Muscle of leg (tissue), 11 donors: ENCODE measurements around the gene SLFN14. TPM values are rescaled to one million over a fixed set of nuclear protein-coding genes. Genes with fewer than 3 reads are reported as not detected.
A peak's percentile ranks its signal among the peaks of the same experiment; 100 is the strongest.
"Not testable (repeated sequence)": the region's sequence is repeated elsewhere in the genome, so short reads cannot be mapped to it uniquely, and the experiment has no call there.

Source experiments
- DNase-seq: peaks from one replicate; pipeline ENCODE4 v3.0.0; 2013
- H3K27ac ChIP-seq: one replicate; pipeline ENCODE4 v1.5.1; 2013; ENCODE audit warnings: mild to moderate bottlenecking, low read length, control low read depth
- H3K27me3 ChIP-seq: one replicate; pipeline ENCODE4 v1.6.1; 2013; ENCODE audit warnings: low read length; ENCODE audit not compliant: control insufficient read depth, insufficient read depth
- H3K36me3 ChIP-seq: one replicate; pipeline ENCODE4 v1.6.1; 2013; ENCODE audit warnings: low read length; ENCODE audit not compliant: control insufficient read depth, insufficient read depth
- H3K4me1 ChIP-seq: one replicate; pipeline ENCODE4 v1.6.1; 2013; ENCODE audit warnings: low read length; ENCODE audit not compliant: control insufficient read depth, insufficient read depth
- H3K4me3 ChIP-seq: one replicate; pipeline ENCODE4 v1.5.1; 2013; ENCODE audit warnings: low read length, control low read depth
- H3K9me3 ChIP-seq: replicated peaks from 2 replicates; pipeline ENCODE4 v1.6.1; 2013; ENCODE audit warnings: low read depth, low read length; ENCODE audit not compliant: control insufficient read depth
- WGBS: methylation state at CpG from one replicate; pipeline ENCODE4 v1.1.5; 2013; ENCODE audit warnings: missing lambda C conversion rate; ENCODE audit not compliant: insufficient coverage; 5-methylcytosine and 5-hydroxymethylcytosine counted together
- polyA plus RNA-seq, 8 donors: library from polyadenylated mRNA; unstranded; fragments of 120-200 nt; gene quantifications; one replicate each; pipeline versions ENCODE4 v1.2.1 to v1.2.3, GENCODE V29; 2013; ENCODE audit warnings: inconsistent platforms in 1 of 8, low replicate concordance in 1 of 8; ENCODE audit not compliant: insufficient read length in 8 of 8, insufficient read depth in 1 of 8
- total RNA-seq: library from RNA; stranded (reverse); fragments of 120-200 nt; gene quantifications from one replicate; pipeline ENCODE4 v1.2.4, GENCODE V29; 2013

SLFN14 gene
- total and polyA plus RNA-seq, 9 donors: 0.07 to 0.32 (median 0.19) TPM

GRCh38 chr17:35543856-35544255 is 16.8 kb downstream of the SLFN14 start:
- Histone ChIP-seq H3K27ac (no peak overlapping the region), H3K27me3 (no peaks in the 10 kb centered on the region), H3K36me3 (no peaks in the 10 kb centered on the region), H3K9me3 (no peaks in the 10 kb centered on the region), H3K4me1 (no peaks in the 10 kb centered on the region), H3K4me3 (no peak overlapping the region)
- WGBS: no CpG with 5 or more reads among the region's 1 CpG
- no peak for DNase-seq

GRCh38 chr17:35542990-35543389 is 17.6 kb downstream of the SLFN14 start:
- H3K4me1 ChIP-seq: no peaks in the 10 kb centered on the region
- no peaks in the 10 kb centered on the region for H3K36me3 ChIP-seq
- no peaks in the 10 kb centered on the region for H3K27me3 ChIP-seq
- no peak for DNase-seq
- no peaks in the 10 kb centered on the region for H3K9me3 ChIP-seq
- H3K4me3 ChIP-seq: no peak overlapping the region
- no peak overlapping the region for H3K27ac ChIP-seq

GRCh38 chr17:35541434-35541833 is 19.2 kb downstream of the SLFN14 start:
- no peak overlapping the region for H3K4me3 ChIP-seq
- no peak for DNase-seq
- no CpG with 5 or more reads among the region's 1 CpG for WGBS
- H3K27ac ChIP-seq: no peak overlapping the region
- no peaks in the 10 kb centered on the region for H3K4me1 ChIP-seq
- no peaks in the 10 kb centered on the region for H3K27me3 ChIP-seq
- H3K9me3 ChIP-seq: no peaks in the 10 kb centered on the region
- H3K36me3 ChIP-seq: no peaks in the 10 kb centered on the region

GRCh38 chr17:35540589-35541404 is 19.8 kb downstream of the SLFN14 start:
- Histone ChIP-seq H3K36me3 (no peaks in the 10 kb centered on the region), H3K4me1 (no peaks in the 10 kb centered on the region), H3K4me3 (peak overlapping the region; percentile 23), H3K9me3 (no peaks in the 10 kb centered on the region), H3K27me3 (no peaks in the 10 kb centered on the region), H3K27ac (peak overlapping the region; percentile 78)
- WGBS: no CpG with 5 or more reads among the region's 8 CpGs
- peak; percentile 45 for DNase-seq

GRCh38 chr17:35539659-35540026 is 21.0 kb downstream of the SLFN14 start:
- no peak overlapping the region for H3K4me3 ChIP-seq
- H3K36me3 ChIP-seq: no peaks in the 10 kb centered on the region
- H3K27ac ChIP-seq: no peak overlapping the region
- no peaks in the 10 kb centered on the region for H3K9me3 ChIP-seq
- no peak for DNase-seq
- 60% methylated on average over 1 of the region's 5 CpGs for WGBS
- H3K27me3 ChIP-seq: no peaks in the 10 kb centered on the region
- no peaks in the 10 kb centered on the region for H3K4me1 ChIP-seq

GRCh38 chr17:35537601-35538141 is 22.9 kb downstream of the SLFN14 start, which contains the start of gene SLFN12L:
TSS of gene SLFN12L (minus strand) at chr17:35537678. CDS start at chr17:35522364, 15,314 bp downstream.
- H3K9me3 ChIP-seq: no peaks in the 10 kb centered on the region
- H3K27ac ChIP-seq: peak within 1 kb of the TSS; percentile 62
- H3K27me3 ChIP-seq: no peaks in the 10 kb centered on the region
- no peaks in the 10 kb centered on the region for H3K36me3 ChIP-seq
- WGBS: no CpG with 5 or more reads among the region's 2 CpGs
- peak; percentile 63 for DNase-seq
- no peaks in the 10 kb centered on the region for H3K4me1 ChIP-seq
- H3K4me3 ChIP-seq: peak within 1 kb of the TSS; percentile 2

- Histone ChIP-seq H3K4me3 (no peak overlapping the region), H3K27me3 (no peaks in the 10 kb centered on the region), H3K27ac (peak overlapping the region; percentile 62), H3K4me1 (no peaks in the 10 kb centered on the region), H3K36me3 (no peaks in the 10 kb centered on the region), H3K9me3 (no peaks in the 10 kb centered on the region)
- 96% methylated on average over 5 of the region's 13 CpGs for WGBS
- DNase-seq: no peak
These were observed 23.9 kb downstream of the SLFN14 start for GRCh38 chr17:35536664-35537171.

- not testable (repeated sequence) for DNase-seq, H3K27ac ChIP-seq, H3K36me3 ChIP-seq, H3K27me3 ChIP-seq, H3K9me3 ChIP-seq, H3K4me1 ChIP-seq, H3K4me3 ChIP-seq
- 96% methylated on average over 4 of the region's 9 CpGs for WGBS
These were observed 25.2 kb downstream of the SLFN14 start for GRCh38 chr17:35535406-35535805.

- Histone ChIP-seq H3K27me3 (no peaks in the 10 kb centered on the region), H3K9me3 (no peaks in the 10 kb centered on the region), H3K27ac (no peak overlapping the region), H3K36me3 (no peaks in the 10 kb centered on the region), H3K4me1 (no peaks in the 10 kb centered on the region), H3K4me3 (no peak overlapping the region)
- no peak for DNase-seq
- no CpG with 5 or more reads among the region's 3 CpGs for WGBS
These were observed 26.0 kb downstream of the SLFN14 start for GRCh38 chr17:35534576-35535093.

GRCh38 chr17:35531160-35531559 is 29.5 kb downstream of the SLFN14 start:
- DNase-seq: no peak
- H3K27ac ChIP-seq: no peak overlapping the region
- H3K36me3 ChIP-seq: no peaks in the 10 kb centered on the region
- no peaks in the 10 kb centered on the region for H3K4me1 ChIP-seq
- H3K4me3 ChIP-seq: no peak overlapping the region
- no CpG with 5 or more reads among the region's 1 CpG for WGBS
- no peaks in the 10 kb centered on the region for H3K27me3 ChIP-seq
- no peaks in the 10 kb centered on the region for H3K9me3 ChIP-seq
